HEK293 (cell line): Measurements from ENCODE around the gene KIAA1958.

Experiments
- CTCF ChIA-PET: fragments of 350-600 bp; formaldehyde crosslinking; extraction: SDS; loops from one replicate; lab custom pipeline; 2021; ENCODE audit warnings: antibody characterized with exemption; lab: Yijun Ruan, JAX
- POLR2A ChIA-PET: fragments of 300-600 bp; formaldehyde crosslinking; extraction: SDS; loops from one replicate; lab custom pipeline; 2020; ENCODE audit warnings: antibody characterized with exemption, inconsistent platforms; lab: Yijun Ruan, JAX
- H3K27ac ChIP-seq: fragments of 200-500 bp; sonication (Bioruptor generic); 2 replicates; pipeline ENCODE4 v1.5.1; 2014; ENCODE audit warnings: low read depth, low read length, control low read depth, inconsistent platforms; ENCODE audit errors: extremely low read depth
- H3K36me3 ChIP-seq, 2 experiments: fragments of 200-500 bp in 1 of 2; sonication (Bioruptor generic) in 1 of 2; 1 replicate in 1 of 2; 2 replicates in 1 of 2; pipeline ENCODE4 v1.5.1; 2014 to 2017; ENCODE audit warnings: inconsistent platforms in 2 of 2, low read length in 2 of 2; ENCODE audit not compliant: control insufficient read depth in 2 of 2, insufficient read depth in 1 of 2
- H3K4me1 ChIP-seq: fragments of 200-500 bp; sonication (Bioruptor generic); 2 replicates; pipeline ENCODE4 v1.5.1; 2014; ENCODE audit warnings: mild to moderate bottlenecking, low read length, inconsistent platforms; ENCODE audit not compliant: control insufficient read depth, insufficient read depth
- H3K4me3 ChIP-seq: 2 replicates; pipeline ENCODE4 v1.5.1; 2011; ENCODE audit warnings: low read depth, mild to moderate bottlenecking, control low read depth, low read length, moderate library complexity
- H3K9me3 ChIP-seq: fragments of 200-500 bp; sonication (Bioruptor generic); 2 replicates; pipeline ENCODE4 v1.5.1; 2014; ENCODE audit warnings: low read depth, low read length, inconsistent platforms; ENCODE audit not compliant: control insufficient read depth, insufficient read depth
- KLF16 ChIP-seq: fragments of 450-650 bp; formaldehyde crosslinking; IDR thresholded peaks from 2 replicates; pipeline ENCODE4 v1.5.1; 2017; ENCODE audit warnings: missing biosample characterization, missing genetic modification characterization
- MYNN ChIP-seq: fragments of 450-650 bp; formaldehyde crosslinking; IDR thresholded peaks from 2 replicates; pipeline ENCODE4 v1.5.1; 2016; ENCODE audit warnings: missing biosample characterization, missing genetic modification characterization, borderline replicate concordance
- OVOL3 ChIP-seq: fragments of 450-650 bp; formaldehyde crosslinking; IDR thresholded peaks from 2 replicates; pipeline ENCODE4 v1.5.1; 2016; ENCODE audit warnings: missing biosample characterization, missing genetic modification characterization
- PRDM10 ChIP-seq: fragments of 450-650 bp; formaldehyde crosslinking; IDR thresholded peaks from 2 replicates; pipeline ENCODE4 v1.5.1; 2016; ENCODE audit warnings: missing biosample characterization, missing genetic modification characterization
- SETDB1 ChIP-seq: IDR thresholded peaks from one replicate; pipeline ENCODE4 v1.6.1; 2017; ENCODE audit warnings: mild to moderate bottlenecking, low read length, moderate library complexity, mixed read lengths; ENCODE audit not compliant: insufficient read length
- SP2 ChIP-seq: fragments of 450-650 bp; formaldehyde crosslinking; IDR thresholded peaks from 2 replicates; pipeline ENCODE4 v1.5.1; 2016; ENCODE audit warnings: missing biosample characterization, missing genetic modification characterization
- ZBTB10 ChIP-seq: fragments of 450-650 bp; formaldehyde crosslinking; IDR thresholded peaks from 2 replicates; pipeline ENCODE4 v1.5.1; 2016; ENCODE audit warnings: missing biosample characterization, missing genetic modification characterization
- ZFP41 ChIP-seq: fragments of 450-650 bp; formaldehyde crosslinking; IDR thresholded peaks from 2 replicates; pipeline ENCODE4 v1.5.1; 2016; ENCODE audit warnings: missing biosample characterization, missing genetic modification characterization, borderline replicate concordance
- ZNF132 ChIP-seq: fragments of 450-650 bp; formaldehyde crosslinking; IDR thresholded peaks from 2 replicates; pipeline ENCODE4 v1.5.1; 2017; ENCODE audit warnings: missing biosample characterization, missing genetic modification characterization, borderline replicate concordance
- ZNF174 ChIP-seq: fragments of 450-650 bp; formaldehyde crosslinking; IDR thresholded peaks from 2 replicates; pipeline ENCODE4 v1.5.0; 2017; ENCODE audit warnings: missing biosample characterization, mild to moderate bottlenecking, missing genetic modification characterization
- ZNF239 ChIP-seq: fragments of 450-650 bp; formaldehyde crosslinking; IDR thresholded peaks from 2 replicates; pipeline ENCODE4 v1.5.1; 2016; ENCODE audit warnings: missing biosample characterization, missing genetic modification characterization
- ZNF292 ChIP-seq: fragments of 450-650 bp; formaldehyde crosslinking; IDR thresholded peaks from 2 replicates; pipeline ENCODE4 v1.5.1; 2016; ENCODE audit warnings: low read depth, missing biosample characterization, missing genetic modification characterization, borderline replicate concordance
- ZNF510 ChIP-seq: fragments of 450-650 bp; formaldehyde crosslinking; IDR thresholded peaks from 2 replicates; pipeline ENCODE4 v1.5.1; 2018; ENCODE audit warnings: mild to moderate bottlenecking, missing genetic modification characterization, missing biosample characterization; ENCODE audit not compliant: insufficient replicate concordance
- ZNF513 ChIP-seq: fragments of 450-650 bp; IDR thresholded peaks from 2 replicates; pipeline ENCODE4 v1.5.1; 2018; ENCODE audit warnings: missing biosample characterization, missing genetic modification characterization
- ZNF555 ChIP-seq: fragments of 450-650 bp; formaldehyde crosslinking; conservative IDR thresholded peaks from 2 replicates; pipeline ENCODE4 v1.5.1; 2017; ENCODE audit warnings: missing biosample characterization, mild to moderate bottlenecking, missing genetic modification characterization, inconsistent platforms
- ZNF658 ChIP-seq: fragments of 450-650 bp; formaldehyde crosslinking; IDR thresholded peaks from 2 replicates; pipeline ENCODE4; 2016; ENCODE audit warnings: missing biosample characterization, missing genetic modification characterization
- ZNF692 ChIP-seq: fragments of 450-650 bp; formaldehyde crosslinking; IDR thresholded peaks from 2 replicates; pipeline ENCODE4 v1.5.1; 2016; ENCODE audit warnings: missing biosample characterization, missing genetic modification characterization
- ZNF768 ChIP-seq: fragments of 450-650 bp; formaldehyde crosslinking; IDR thresholded peaks from 2 replicates; pipeline ENCODE4 v1.5.1; 2018; ENCODE audit warnings: missing biosample characterization, mild to moderate bottlenecking, missing genetic modification characterization
- ZNF830 ChIP-seq: fragments of 450-650 bp; IDR thresholded peaks from 2 replicates; pipeline ENCODE4 v1.5.0; 2018; ENCODE audit warnings: missing biosample characterization, missing genetic modification characterization, low read depth, mild to moderate bottlenecking, moderate library complexity

KIAA1958 gene

GRCh38 chr9:112520069-112520468 lies 33.4 kb downstream of the KIAA1958 start:
- Histone ChIP-seq H3K4me3 (no peak overlapping the region), H3K27ac (no peak overlapping the region), H3K36me3 (no peaks in the 10 kb centered on the region), H3K9me3 (no peaks in the 10 kb centered on the region), H3K4me1 (no peaks in the 10 kb centered on the region)
- POLR2A ChIA-PET: no interaction called here
- CTCF ChIA-PET: interaction anchor here (0.9 kb wide), 1 partner anchor 31 kb away, joined by 3 read pairs; no protein-coding TSS in a partner anchor
- TF ChIP-seq ZNF830 (no peak), ZNF555 (tag by site-specific recombination) (no peak), SETDB1 (no peak), KLF16 (tag by site-specific recombination) (no peak), OVOL3 (no peak), MYNN (tag by site-specific recombination) (no peak), ZNF768 (tag by site-specific recombination) (no peak), ZNF292 (tag by site-specific recombination) (no peak), ZNF692 (no peak), ZNF132 (tag by site-specific recombination) (no peak), SP2 (tag by site-specific recombination) (no peak), ZNF513 (tag by site-specific recombination) (no peak), ZBTB10 (tag by site-specific recombination) (no peak), ZNF239 (no peak), PRDM10 (tag by site-specific recombination) (no peak), ZNF174 (tag by site-specific recombination) (no peak), ZFP41 (tag by site-specific recombination) (no peak), ZNF658 (no peak), ZNF510 (tag by site-specific recombination) (no peak)
